Measurements from ENCODE around the gene TYMS.

- TF ChIP-seq POLR2AphosphoS5 (IDR thresholded peaks at IDR 0.05; ENCODE audit: low read depth, low read length) (peak; percentile 43), TAF1 (IDR thresholded peaks at IDR 0.05; ENCODE audit: borderline replicate concordance, insufficient read depth, low read length) (peak; percentile 72; the same call in 1 of the 2 replicates), FOXP2 (optimal IDR thresholded peaks at IDR 0.05; ENCODE audit: borderline replicate concordance, extremely low read depth, extremely low read length, insufficient read depth) (peak; percentile 34), SIN3A (IDR thresholded peaks at IDR 0.05; ENCODE audit: borderline replicate concordance, insufficient read depth, low read length) (peak; percentile 36; the same call in 1 of the 2 replicates), REST (IDR thresholded peaks at IDR 0.05; ENCODE audit: insufficient read depth in 1 of 2, low read depth in 2 of 2, low read length in 2 of 2) (peak in 1 of 2 experiments; percentile 7; a peak in 1 of 4 replicates)
Observed at GRCh38 chr18:657311-658000, at the start of gene TYMS.
